Activated naive CD8-positive, alpha-beta T cell (primary cell): ENCODE data around the gene NRXN3.

Source experiments
- H3K27ac Mint-ChIP-seq: one replicate; pipeline ENCODE4 v1.8.0; 2021; ENCODE audit warnings: mixed read lengths
- H3K27me3 Mint-ChIP-seq: one replicate; pipeline ENCODE4 v1.8.0; 2021; ENCODE audit warnings: mixed read lengths
- H3K36me3 Mint-ChIP-seq: one replicate; pipeline ENCODE4 v1.8.0; 2021; ENCODE audit warnings: mixed read lengths
- H3K4me1 Mint-ChIP-seq: one replicate; pipeline ENCODE4 v1.8.0; 2021; ENCODE audit warnings: low read depth, mixed read lengths
- H3K4me3 Mint-ChIP-seq: one replicate; pipeline ENCODE4 v1.8.0; 2021; ENCODE audit warnings: mild to moderate bottlenecking, mixed read lengths
- H3K9me3 Mint-ChIP-seq: one replicate; pipeline ENCODE4 v1.8.0; 2021; ENCODE audit warnings: low read depth, mixed read lengths

NRXN3 gene

GRCh38 chr14:78195431-78195830, 25.3 kb downstream of the NRXN3 start:
- Mint-ChIP-seq H3K9me3 (no peaks in the 10 kb centered on the region), H3K36me3 (no peaks in the 10 kb centered on the region), H3K27me3 (peaks cover 1% of the 10 kb centered on the region), H3K4me3 (no peak overlapping the region), H3K27ac (no peak overlapping the region), H3K4me1 (no peaks in the 10 kb centered on the region)

DNA sequence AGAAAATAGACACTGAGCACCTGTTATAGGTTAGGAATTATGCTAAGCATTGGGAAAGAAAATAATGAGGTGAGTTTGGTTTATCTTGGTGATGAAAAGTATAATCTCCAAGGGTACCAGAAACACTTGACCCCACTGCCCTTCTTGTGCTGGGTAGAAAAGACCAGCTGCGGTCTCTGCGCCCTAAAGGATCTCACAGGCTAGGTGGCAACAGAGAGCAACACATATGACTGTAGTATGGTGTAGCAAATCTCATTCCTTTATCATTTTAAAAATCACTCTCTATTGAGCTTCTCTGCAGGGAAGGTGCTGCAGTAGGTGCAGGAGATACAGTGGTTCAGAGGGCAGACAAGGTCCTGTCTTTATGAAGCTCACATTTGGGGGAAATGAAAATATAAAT, 26.1 kb downstream of the NRXN3 start:
- Mint-ChIP-seq H3K27ac (no peak overlapping the region), H3K9me3 (no peaks in the 10 kb centered on the region), H3K27me3 (peaks cover 1% of the 10 kb centered on the region), H3K4me1 (no peaks in the 10 kb centered on the region), H3K36me3 (no peaks in the 10 kb centered on the region), H3K4me3 (no peak overlapping the region)

GRCh38 chr14:78197051-78197450, 26.9 kb downstream of the NRXN3 start:
- Mint-ChIP-seq H3K4me3 (no peak overlapping the region), H3K9me3 (no peaks in the 10 kb centered on the region), H3K4me1 (peaks cover 7% of the 10 kb centered on the region), H3K36me3 (no peaks in the 10 kb centered on the region), H3K27ac (no peak overlapping the region), H3K27me3 (peaks cover 1% of the 10 kb centered on the region)

DNA sequence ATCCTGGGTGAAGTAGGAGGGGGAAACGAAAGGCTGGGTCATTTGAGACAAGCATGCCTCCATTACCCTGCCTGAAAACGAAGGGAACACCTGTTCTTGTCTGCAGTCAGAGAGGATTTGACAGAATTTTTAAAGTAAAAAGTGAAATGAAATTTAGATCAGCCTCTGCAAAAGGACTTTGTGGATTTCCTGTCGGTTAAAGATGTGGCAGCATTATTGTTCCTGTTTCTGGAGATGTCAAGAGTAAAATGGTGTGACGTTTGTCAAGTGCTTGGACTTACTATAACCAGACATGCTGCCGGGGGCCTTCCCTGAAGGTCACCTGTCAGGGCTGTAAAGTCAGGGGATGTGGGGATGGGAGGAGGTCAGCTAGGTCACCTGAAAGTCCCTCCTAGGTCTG, 32.0 kb downstream of the NRXN3 start:
- Mint-ChIP-seq H3K4me3 (no peak overlapping the region), H3K27ac (no peak overlapping the region), H3K36me3 (no peaks in the 10 kb centered on the region), H3K9me3 (no peaks in the 10 kb centered on the region), H3K4me1 (peaks cover 19% of the 10 kb centered on the region), H3K27me3 (no peaks in the 10 kb centered on the region)

- no peaks in the 10 kb centered on the region for H3K27me3 Mint-ChIP-seq
- no peak overlapping the region for H3K4me3 Mint-ChIP-seq
- H3K27ac Mint-ChIP-seq, result no peak overlapping the region
- peaks cover 19% of the 10 kb centered on the region for H3K4me1 Mint-ChIP-seq
- no peaks in the 10 kb centered on the region for H3K36me3 Mint-ChIP-seq
- no peaks in the 10 kb centered on the region for H3K9me3 Mint-ChIP-seq
These were observed 32.8 kb downstream of the NRXN3 start for GRCh38 chr14:78202976-78203375.

- Mint-ChIP-seq H3K4me3 (no peak overlapping the region), H3K27me3 (peaks cover 1% of the 10 kb centered on the region), H3K9me3 (peaks cover 8% of the 10 kb centered on the region), H3K4me1 (peaks cover 9% of the 10 kb centered on the region), H3K36me3 (no peaks in the 10 kb centered on the region), H3K27ac (no peak overlapping the region)
These were observed 37.2 kb downstream of the NRXN3 start for GRCh38 chr14:78207414-78207813.

DNA sequence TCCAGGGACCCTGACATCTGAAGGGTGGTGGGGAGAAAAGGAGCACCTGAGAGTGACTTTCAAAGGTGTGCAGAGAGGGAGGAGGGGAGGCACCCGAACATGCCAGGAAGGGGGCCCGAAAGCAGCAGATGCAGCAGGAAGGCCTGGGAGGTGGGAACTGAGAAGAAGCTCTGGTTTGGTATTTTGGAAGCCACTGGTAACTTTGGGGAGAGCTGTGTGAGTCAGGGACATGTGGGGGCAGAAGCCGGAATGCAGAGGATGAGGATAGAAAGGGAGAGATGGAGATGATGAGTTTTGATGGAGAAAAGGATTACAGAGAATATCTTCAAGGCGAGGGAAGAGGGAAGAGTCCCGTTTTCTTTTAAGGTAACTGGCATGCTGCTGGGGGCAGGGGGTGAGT, 50.1 kb downstream of the NRXN3 start:
- no peaks in the 10 kb centered on the region for H3K27me3 Mint-ChIP-seq
- H3K36me3 Mint-ChIP-seq, result no peaks in the 10 kb centered on the region
- no peaks in the 10 kb centered on the region for H3K9me3 Mint-ChIP-seq
- no peak overlapping the region for H3K27ac Mint-ChIP-seq
- H3K4me1 Mint-ChIP-seq, result no peaks in the 10 kb centered on the region
- H3K4me3 Mint-ChIP-seq, result no peak overlapping the region

- H3K27ac Mint-ChIP-seq, result no peak overlapping the region
- no peaks in the 10 kb centered on the region for H3K9me3 Mint-ChIP-seq
- H3K4me3 Mint-ChIP-seq, result no peak overlapping the region
- no peaks in the 10 kb centered on the region for H3K36me3 Mint-ChIP-seq
- H3K27me3 Mint-ChIP-seq, result no peaks in the 10 kb centered on the region
- no peaks in the 10 kb centered on the region for H3K4me1 Mint-ChIP-seq
These were observed 52.6 kb downstream of the NRXN3 start for GRCh38 chr14:78222746-78223145.

- Mint-ChIP-seq H3K4me1 (no peaks in the 10 kb centered on the region), H3K27ac (no peak overlapping the region)
These were observed 57.3 kb downstream of the NRXN3 start for GRCh38 chr14:78227248-78228077.

DNA sequence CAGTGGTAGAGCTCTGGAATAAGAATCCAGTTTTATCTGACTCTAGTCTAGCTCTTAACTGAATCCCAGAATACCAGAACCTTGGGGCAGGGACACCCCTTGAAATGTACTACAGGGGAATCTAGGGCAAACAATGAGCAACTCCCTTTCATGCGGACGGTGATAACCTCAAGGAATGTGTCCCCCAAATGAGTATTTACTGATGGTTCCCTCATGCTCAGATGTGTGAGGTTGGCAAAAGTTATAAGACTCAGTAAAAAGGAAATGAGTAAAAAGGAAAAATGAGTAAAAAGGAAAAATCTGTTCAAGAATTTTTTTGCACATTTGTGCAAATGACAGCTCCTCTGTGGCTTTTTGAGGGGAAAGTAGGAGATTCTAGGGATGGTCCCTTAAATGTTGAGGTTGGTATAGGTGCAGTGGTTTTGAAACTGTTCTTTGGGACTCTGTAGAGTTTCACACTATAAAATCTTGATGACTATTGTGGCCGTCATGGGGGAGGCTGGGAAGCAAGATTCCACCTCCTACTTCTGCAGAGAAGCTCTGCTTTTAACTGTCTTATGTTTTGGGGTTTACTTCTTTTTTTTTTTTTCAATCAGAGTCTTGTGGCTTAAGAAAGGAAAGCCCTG, 58.6 kb downstream of the NRXN3 start:
- H3K27me3 Mint-ChIP-seq, result peaks cover 5% of the 10 kb centered on the region
- H3K27ac Mint-ChIP-seq, result no peak overlapping the region
- H3K36me3 Mint-ChIP-seq, result no peaks in the 10 kb centered on the region
- no peak overlapping the region for H3K4me3 Mint-ChIP-seq
- no peaks in the 10 kb centered on the region for H3K4me1 Mint-ChIP-seq
- H3K9me3 Mint-ChIP-seq, result no peaks in the 10 kb centered on the region

More at GRCh38 chr14:78227248-78228077, 57.3 kb downstream of the NRXN3 start:
- Mint-ChIP-seq H3K4me3 (no peak overlapping the region), H3K36me3 (no peaks in the 10 kb centered on the region), H3K27me3 (peaks cover 5% of the 10 kb centered on the region), H3K9me3 (no peaks in the 10 kb centered on the region)

DNA sequence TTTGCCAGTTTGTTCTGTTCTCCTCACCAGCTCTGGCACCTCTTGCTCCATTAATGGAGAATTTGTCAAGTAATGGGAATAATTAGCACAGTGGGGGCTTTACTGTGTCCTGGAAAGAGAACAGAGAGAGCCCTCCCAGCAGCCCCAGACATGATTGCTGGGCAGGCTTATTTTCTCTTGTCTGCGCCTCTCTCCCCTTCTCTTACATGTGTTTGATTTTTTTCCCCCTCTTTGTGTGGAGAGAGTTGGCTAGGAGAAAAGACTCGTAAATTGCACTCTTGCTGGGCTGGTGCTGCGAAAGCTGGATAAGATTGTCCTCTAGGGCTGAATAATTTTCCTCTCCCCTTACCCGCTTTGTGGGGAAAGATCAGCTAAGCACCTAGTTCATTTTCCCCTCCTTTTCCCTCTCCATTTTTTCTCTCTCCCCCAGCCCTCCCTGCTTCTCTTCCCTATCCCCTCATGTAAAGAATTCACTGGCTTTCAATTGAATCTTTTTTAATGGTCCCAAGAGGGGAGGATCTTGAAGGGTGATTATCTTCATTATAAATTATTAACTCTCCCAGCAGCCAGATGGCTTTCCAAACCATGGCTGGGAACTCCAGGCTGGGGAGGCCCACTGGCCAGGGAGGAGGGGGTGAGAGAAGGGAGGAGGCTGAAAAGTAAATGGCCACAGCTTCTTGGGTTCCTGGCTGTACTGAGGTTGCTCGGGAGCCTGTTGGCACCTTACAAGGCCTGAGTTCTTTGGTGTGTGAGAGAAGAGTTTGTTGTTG, 62.2 kb downstream of the NRXN3 start:
- H3K27me3 Mint-ChIP-seq, result peaks cover 6% of the 10 kb centered on the region
- no peaks in the 10 kb centered on the region for H3K9me3 Mint-ChIP-seq
- no peak overlapping the region for H3K27ac Mint-ChIP-seq
- no peaks in the 10 kb centered on the region for H3K4me1 Mint-ChIP-seq
- no peaks in the 10 kb centered on the region for H3K36me3 Mint-ChIP-seq
- no peak overlapping the region for H3K4me3 Mint-ChIP-seq

DNA sequence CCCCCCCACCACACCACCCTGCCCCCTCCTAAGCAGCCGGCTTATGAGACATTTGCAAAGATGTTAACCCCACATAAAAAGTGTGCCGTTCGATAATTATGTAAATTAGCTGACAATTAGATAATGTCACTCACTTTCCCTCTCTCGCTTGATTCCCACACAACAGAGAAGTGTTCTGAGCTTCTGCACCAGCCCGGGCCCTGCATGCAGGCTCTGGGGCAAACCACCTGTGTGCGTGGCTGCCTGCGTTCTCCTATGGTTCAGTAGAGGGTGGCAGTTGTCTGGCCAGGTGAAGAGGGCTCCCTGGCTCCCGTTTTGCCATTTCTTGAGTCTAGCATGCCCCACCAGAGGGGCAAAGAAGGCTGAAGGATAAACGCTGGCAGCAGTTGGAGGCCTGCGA, 68.0 kb downstream of the NRXN3 start:
- H3K4me3 Mint-ChIP-seq, result no peak overlapping the region
- no peak overlapping the region for H3K27ac Mint-ChIP-seq
- no peaks in the 10 kb centered on the region for H3K36me3 Mint-ChIP-seq

GRCh38 chr14:78240567-78240966, 70.4 kb downstream of the NRXN3 start:
- no peak overlapping the region for H3K27ac Mint-ChIP-seq
- peaks cover 1% of the 10 kb centered on the region for H3K27me3 Mint-ChIP-seq
- no peaks in the 10 kb centered on the region for H3K9me3 Mint-ChIP-seq
- no peaks in the 10 kb centered on the region for H3K4me1 Mint-ChIP-seq
- no peaks in the 10 kb centered on the region for H3K36me3 Mint-ChIP-seq
- H3K4me3 Mint-ChIP-seq, result no peak overlapping the region

More for the DNA sequence above, 68.0 kb downstream of the NRXN3 start:
- peaks cover 1% of the 10 kb centered on the region for H3K27me3 Mint-ChIP-seq
- no peaks in the 10 kb centered on the region for H3K9me3 Mint-ChIP-seq
- no peaks in the 10 kb centered on the region for H3K4me1 Mint-ChIP-seq

- no peaks in the 10 kb centered on the region for H3K4me1 Mint-ChIP-seq
- no peak overlapping the region for H3K27ac Mint-ChIP-seq
- H3K4me3 Mint-ChIP-seq, result no peak overlapping the region
- H3K27me3 Mint-ChIP-seq, result peaks cover 1% of the 10 kb centered on the region
- no peaks in the 10 kb centered on the region for H3K36me3 Mint-ChIP-seq
- no peaks in the 10 kb centered on the region for H3K9me3 Mint-ChIP-seq
These were observed 71.9 kb downstream of the NRXN3 start for GRCh38 chr14:78242086-78242485.

DNA sequence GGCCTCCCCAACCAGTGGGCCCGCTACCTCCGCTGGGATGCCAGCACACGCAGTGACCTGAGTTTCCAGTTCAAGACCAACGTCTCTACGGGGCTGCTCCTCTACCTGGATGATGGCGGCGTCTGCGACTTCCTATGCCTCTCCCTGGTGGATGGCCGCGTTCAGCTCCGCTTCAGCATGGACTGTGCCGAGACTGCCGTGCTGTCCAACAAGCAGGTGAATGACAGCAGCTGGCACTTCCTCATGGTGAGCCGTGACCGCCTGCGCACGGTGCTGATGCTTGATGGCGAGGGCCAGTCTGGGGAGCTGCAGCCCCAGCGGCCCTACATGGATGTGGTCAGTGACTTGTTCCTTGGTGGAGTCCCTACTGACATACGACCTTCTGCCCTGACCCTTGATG, 73.0 kb downstream of the NRXN3 start:
- Mint-ChIP-seq H3K4me1 (no peaks in the 10 kb centered on the region), H3K27ac (no peak overlapping the region), H3K36me3 (no peaks in the 10 kb centered on the region), H3K4me3 (no peak overlapping the region), H3K27me3 (no peaks in the 10 kb centered on the region), H3K9me3 (no peaks in the 10 kb centered on the region)
